ENCODE measurements around the gene C3AR1.

GRCh38 chr12:8078916-8079315 is 12.8 kb upstream of the C3AR1 start:
- TF ChIP-seq POLR2A (IDR thresholded peaks at IDR 0.05): no peak
- TF ChIP-seq CTCF (IDR thresholded peaks at IDR 0.05): no peak
- no peak for TF ChIP-seq EP300 (IDR thresholded peaks at IDR 0.05)
